HG02852 (cell line): Measurements from ENCODE around the gene SLC6A18.

ENCODE experiments used
- ATAC-seq: cut with Tn5 transposase; IDR thresholded peaks from one replicate; pipeline ENCODE4 v1.9.1; 2021; ENCODE audit warnings: mild to moderate bottlenecking, moderate library complexity; ENCODE audit not compliant: unreplicated experiment

SLC6A18 gene, protein sequence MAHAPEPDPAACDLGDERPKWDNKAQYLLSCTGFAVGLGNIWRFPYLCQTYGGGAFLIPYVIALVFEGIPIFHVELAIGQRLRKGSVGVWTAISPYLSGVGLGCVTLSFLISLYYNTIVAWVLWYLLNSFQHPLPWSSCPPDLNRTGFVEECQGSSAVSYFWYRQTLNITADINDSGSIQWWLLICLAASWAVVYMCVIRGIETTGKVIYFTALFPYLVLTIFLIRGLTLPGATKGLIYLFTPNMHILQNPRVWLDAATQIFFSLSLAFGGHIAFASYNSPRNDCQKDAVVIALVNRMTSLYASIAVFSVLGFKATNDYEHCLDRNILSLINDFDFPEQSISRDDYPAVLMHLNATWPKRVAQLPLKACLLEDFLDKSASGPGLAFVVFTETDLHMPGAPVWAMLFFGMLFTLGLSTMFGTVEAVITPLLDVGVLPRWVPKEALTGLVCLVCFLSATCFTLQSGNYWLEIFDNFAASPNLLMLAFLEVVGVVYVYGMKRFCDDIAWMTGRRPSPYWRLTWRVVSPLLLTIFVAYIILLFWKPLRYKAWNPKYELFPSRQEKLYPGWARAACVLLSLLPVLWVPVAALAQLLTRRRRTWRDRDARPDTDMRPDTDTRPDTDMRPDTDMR

DNA sequence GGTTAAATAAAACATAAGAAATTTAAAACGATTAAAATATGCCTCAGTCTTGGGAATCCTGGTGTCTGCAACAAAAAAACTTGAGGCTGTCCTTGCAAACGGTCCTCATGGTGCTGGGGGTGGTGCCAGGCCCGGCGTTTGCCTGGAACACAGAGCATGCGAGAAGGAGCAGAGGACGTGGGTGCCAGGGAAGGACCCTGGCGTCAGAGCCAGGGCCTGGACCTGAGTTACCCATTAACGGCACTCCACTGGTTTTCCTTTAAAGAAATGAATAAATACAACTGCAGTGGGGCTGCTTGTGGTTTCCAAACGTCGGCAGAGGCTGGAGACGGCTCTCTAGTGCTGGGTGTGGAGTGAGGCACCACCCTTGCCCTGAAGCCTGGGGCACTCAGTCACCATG, at the start of gene SLC6A18:
SLC6A18 (plus strand) TSS at position 301 of the 400 bp plus-strand sequence; CDS start at position 398, 97 bp downstream.
- no peak for ATAC-seq

DNA sequence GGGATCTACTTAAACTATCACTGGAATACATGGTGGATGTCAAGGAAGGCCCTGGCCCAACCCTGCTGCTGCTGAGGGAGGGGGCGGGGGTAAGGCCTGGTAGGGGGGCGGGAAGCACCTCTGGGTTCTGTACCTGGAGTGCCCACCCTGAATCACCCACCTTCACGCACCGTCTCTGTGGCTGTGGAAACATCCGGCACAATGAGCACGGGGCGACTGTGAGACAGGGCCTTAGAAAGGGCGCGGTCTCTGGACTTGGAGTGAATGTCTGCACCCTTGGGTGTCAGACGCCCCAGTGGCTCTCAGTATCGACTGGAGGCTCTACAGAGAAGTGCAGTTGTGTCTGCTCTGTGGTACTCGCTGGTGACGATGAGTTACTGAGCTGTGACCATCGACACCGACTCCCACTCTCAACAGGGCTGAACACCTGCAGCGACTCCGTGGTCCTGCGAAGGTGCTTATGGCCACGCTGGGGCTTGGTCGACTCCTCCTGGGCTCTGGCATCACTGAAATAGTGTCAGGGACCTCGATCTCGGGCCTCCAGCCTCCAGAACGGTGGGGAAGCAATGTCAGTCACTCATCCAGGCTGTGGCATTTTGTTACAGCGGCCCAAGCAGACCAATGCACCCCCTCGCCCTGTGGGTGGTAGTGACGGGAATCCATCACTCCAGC, 49.2 kb upstream of the SLC6A18 start:
- ATAC-seq: no peak

DNA sequence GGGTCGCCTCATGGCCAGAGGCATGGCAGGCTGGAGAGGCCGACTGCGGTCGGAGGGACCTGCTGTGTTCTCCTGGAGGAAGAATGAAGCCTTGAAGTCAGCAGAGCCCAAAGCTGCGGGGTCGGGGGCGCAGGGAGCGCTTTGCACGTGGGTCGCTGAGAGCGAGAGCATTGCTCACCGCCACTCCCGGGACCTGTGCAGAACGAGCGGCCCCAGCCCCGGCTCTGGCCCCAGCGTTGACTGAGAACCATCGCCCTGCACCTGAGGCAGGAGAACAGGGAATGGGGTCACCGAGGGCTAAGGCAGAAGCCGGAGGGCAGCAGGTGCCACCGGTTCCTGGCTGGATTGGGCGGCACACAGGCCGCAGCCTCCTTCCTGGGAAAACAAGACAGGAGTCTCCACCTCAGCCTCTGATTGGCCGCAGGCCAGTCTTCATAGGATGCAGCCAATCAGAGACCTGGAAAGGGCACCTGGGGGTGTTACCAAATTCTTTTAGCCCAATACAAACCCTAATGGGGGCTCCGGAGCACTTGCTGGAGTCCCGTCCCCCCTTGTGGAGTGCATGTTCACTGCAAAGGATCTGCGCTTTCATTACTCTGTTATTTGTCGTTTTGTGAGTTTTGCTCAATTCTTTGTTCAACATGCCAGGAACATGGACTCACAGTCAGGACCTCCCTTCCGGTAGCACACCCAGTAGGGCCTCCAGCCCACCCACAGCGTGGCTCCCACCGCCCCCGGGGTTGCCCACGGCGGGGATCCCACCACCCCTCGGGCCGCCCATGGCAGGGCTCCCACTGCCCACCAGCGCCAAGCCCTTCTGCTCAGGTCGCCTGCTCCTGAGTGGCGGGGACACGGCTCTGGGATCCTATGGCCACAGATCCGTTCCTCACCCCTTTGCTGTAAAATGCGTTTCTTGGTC, 48.4 kb upstream of the SLC6A18 start:
- no peak for ATAC-seq

DNA sequence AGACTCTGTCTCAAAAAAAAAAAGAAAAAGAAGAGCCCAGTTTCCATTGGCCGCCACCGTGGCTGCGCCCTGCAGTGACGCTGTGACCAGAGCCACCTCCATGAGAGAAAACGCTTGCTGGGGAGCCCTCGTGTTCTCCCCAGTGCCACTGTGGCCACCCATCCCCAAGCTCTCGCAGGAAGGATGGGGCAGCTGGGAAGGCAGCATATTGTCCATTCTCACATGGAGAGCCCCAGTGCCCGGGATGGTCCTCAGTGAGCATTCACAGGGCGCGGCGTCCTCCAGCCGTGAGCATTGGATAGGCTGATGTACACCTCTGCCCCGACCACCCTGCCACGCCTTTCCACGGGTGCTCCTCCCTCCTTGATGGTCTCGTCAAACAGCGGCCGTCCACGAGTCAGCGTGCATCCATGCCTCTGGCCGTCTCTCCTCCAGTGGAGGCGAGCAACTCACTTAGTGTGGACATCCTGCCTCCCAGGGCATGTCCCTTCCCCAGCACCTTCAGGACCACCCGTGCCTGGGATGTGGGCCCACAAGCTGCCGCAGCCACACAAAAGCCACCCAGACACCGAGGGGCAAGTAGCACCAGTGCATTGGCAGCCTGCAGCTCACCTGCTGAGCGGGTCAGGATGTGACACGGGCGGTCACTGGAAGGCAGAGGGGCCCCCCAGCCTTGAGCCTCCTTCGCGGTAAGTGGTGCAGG, 47.2 kb upstream of the SLC6A18 start:
- no peak for ATAC-seq

DNA sequence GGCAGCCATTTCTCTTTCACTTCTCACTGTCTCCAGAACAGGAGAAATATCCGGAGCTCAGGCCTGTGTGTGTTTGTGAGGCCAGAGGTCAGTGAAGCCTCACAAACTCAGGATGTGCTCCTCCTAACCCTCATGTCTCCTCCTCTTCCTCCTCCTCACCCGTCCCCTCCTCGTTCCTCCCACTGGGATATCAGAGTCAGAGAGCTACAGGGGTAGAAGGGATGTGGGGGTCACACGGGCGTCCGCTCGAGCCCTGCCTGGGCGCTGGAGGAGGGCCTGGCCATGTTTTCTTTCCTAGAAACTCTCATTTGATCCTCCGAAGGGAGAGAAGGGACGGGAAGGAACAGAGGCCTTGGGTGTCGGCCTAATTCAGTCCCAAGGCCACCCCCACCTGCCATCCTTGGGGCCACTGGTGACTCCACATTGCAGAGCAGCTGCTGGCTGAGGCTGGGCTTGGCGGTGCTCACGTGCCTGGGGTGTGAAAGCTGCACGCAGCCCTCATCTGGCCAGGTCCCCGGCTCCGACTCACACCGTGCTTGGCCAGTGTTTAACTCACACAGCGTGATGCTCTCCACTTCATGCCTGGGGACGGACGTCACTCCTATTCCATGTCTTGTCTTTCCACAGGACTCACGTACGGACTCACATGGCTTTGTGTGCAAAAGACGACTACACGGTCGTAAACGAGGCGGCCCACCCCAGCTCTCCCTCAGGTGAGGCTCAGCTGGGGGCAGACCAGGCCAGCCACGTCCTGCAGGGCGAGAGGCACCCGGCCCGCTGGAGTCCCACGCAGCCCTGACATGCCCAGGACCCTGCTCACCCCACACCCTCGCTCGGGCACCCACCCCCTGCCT, 46.4 kb upstream of the SLC6A18 start:
- ATAC-seq: no peak

DNA sequence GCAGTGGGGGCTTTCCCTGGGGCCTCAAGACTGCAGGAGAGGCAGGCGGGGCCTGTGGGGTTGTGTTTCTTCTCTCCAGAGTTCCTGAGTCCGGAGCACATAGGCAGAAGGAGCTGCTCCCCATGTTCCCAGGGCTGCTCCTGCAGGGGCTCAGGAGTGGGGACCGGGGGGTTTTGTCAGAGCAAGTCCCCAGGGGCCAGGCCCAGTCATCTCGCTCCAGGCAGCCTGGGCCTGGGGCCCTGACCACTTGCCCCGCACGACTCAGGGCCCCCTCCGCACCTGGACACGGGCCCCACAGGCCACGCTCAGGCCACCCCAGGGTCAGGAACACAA, 45.8 kb upstream of the SLC6A18 start:
- ATAC-seq: no peak

DNA sequence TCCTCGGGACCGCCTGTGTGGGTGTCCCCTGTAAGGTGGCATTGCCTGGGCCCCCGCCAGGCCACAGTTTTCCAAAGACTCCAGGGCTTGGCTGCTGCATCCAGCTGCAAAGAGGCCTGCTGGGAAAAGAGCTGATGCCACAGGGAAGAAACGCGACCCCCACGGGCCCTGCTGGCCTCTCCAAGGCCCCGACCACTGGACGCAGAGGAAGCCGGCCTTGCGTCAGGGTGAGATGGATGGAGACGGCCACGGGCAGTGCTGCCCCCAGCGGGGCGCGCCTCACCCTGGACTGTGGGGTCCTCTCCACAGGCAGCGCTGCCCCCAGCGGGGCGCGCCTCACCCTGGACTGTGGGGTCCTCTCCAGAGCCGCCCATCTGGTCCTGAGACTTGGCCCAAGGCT, 45.1 kb upstream of the SLC6A18 start:
- no peak for ATAC-seq

DNA sequence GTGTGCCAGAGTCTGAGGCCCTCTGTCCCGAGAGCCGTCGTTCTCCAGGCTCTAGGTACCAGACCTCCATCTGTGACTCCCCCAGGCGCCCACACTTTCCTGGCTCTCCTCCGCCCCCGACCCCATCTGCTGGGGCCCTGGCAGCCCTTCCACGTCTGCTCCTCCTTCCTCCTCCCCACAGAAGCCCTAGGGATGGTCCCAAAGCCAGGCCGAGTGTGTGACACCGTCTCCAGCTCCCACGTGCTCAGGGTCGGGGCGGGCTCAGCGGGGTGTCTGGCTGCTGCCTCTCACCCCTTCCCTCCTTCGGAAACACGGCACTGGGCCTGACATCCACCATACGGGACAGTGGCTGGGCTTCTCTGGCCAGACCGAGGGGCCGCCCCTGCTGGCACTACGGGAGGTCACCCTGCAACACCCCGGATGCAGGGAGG, 44.3 kb upstream of the SLC6A18 start:
- ATAC-seq: no peak

DNA sequence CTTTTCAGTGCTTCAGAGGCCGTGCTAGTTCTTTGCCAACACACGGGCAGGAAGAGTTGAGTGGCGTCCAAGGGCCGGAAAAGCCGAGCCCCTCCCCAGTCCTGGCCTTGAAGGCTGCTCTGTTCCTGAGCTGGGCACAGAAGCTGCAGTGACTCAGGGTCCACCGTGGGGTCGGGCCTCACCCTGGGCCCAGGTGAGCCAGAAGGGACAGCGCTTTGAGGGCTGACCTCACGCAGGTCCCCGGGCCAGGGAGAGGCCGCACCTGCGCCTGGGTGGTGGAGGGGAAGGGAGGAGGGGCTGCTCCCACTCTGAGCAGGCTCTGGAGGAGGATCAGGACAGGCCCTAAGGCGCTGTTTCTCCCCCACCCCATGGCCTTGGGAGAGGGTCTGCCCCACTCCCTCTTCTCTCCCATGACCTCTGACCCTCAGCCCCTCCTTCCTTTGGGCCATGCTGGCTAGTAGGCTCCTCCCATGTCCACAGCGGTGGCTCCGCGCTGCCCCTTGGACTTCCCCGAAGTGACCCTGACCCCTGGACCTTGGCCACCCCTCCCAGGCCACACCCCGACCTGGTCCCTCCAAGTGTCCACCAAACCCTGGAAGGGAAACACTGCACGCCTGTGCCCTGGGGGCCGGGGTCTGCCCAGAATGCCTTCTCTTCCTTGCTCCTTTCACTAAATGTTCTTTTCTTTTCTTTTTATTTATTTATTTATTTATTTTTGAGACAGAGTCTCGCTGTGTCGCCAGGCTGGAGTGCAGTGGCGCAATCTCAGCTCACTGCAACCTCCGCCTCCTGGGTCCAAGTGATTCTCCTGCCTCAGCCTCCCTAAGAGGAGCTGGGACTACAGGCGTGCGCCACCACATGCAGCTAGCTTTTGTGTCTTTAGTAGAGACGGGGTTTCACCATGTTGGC, 43.5 kb upstream of the SLC6A18 start:
- ATAC-seq: no peak

DNA sequence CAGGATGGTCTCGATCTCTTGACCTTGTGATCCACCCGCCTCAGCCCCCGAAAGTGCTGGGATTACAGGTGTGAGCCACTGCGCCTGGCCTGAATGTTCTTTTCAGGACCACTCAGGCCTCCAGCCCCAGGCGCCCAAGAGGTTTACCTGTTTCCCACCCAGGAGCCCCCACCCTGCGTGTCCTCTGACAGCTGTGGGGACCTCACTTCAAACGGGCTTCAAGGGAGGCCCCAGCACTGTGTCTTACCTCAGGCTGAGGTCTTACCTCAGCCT, 42.9 kb upstream of the SLC6A18 start:
- no peak for ATAC-seq

DNA sequence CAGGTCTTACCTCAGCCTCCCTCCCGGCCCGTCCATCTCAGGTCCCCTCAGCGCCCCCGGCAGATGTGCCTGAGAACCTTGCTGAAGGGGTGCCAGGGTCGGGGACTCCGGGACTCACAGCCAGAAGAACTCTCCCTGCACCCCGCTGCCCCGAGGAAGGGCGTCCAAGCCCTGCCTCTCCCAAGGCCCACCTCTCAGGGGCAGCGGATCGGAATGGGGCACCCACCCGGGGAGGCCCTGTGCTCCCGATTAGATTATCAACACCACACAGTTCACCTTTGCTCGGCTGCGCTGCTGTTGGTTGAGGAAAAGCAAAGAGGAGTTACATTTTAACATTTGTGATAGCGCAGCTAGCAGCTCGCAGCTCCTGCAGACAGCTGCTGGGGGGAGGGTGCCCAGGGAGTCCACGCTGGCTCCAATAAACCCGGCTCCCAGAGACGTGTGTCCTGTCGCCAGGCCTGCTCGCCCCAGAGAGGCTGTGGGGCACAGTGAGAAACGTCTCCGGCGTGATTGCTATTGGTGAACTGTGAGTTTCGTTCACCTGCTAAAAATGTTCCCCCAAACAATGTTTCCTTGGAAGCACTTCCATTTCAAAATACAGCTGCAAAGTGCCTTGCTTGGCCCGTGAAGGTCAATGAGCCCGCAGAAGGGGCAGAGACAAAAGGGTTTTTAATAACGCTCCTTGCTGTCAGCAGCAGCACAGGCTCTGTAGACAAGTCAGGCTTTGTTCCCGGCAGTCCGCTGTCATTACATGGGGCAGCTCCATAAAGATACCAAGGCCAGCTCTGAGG, 42.4 kb upstream of the SLC6A18 start:
- ATAC-seq: no peak

DNA sequence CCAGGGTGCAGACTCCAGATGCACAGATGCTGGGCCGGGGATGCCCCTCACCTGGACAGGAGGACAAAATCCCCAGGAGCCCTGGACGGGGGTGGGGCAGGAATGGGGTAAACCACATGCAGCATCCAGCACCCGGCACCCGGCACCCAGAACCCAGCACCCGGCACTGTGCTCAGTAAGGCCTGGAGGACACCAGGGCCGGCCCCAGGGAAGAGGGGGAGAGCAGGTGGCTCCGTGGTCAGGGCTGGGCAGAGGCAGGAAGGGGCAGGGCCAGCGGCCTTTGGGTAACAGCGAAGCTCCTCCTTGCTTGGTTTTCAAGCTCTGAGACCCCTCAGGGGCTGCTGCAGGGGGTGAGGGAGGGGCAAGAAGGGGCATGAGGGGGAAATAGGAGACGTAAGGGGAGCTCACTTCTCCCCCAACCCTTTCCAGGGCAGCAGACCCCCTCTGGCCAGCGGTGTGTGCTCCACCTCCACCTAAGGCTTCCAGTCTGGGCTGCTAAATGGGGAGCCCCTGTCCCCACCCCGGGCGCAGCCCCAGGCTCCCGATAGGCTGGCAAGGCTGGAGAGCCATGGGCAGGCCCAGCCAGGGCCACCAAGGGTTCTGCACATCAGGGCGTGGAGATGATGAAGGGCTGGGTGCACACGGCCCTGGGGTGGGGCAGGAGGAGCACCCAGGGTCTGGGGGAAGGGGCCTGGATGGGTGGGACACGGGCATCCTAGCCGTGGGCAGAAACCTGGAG, 41.6 kb upstream of the SLC6A18 start:
- no peak for ATAC-seq

DNA sequence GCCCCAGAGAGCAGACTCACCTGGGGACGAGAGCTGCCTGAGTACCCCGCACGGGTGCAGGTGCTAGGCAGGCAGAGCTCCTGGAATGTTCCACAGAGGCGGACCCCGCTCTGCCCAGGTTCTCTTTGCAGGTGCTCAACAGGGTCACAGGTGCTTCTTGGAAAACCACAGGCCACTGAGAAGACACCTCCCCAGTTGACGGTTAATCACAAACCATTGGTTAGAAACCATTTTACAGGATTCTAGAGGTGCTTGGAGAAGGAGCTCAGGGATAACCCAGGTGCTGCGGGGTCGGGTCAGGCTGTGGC, 41.1 kb upstream of the SLC6A18 start:
- ATAC-seq: no peak

DNA sequence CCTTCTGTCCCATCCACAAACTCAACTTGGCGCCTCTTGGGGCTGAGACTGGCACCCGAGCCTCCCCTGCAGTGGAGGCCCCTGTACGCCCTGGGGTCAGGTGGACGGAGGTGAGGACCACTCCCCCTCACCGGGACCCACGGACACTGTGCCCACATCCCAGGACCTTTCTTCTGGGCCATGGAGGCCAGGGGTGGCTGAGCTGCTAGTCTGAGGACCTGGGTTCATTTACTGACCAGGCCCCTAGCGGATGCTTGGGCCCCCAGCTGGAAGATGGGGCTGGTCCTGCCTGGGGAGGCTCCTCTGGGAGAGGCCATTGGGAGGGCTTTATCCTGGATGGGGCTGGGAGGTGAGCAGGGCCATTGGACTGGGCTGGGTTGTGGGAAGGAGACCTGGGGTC, 40.7 kb upstream of the SLC6A18 start:
- ATAC-seq: no peak

DNA sequence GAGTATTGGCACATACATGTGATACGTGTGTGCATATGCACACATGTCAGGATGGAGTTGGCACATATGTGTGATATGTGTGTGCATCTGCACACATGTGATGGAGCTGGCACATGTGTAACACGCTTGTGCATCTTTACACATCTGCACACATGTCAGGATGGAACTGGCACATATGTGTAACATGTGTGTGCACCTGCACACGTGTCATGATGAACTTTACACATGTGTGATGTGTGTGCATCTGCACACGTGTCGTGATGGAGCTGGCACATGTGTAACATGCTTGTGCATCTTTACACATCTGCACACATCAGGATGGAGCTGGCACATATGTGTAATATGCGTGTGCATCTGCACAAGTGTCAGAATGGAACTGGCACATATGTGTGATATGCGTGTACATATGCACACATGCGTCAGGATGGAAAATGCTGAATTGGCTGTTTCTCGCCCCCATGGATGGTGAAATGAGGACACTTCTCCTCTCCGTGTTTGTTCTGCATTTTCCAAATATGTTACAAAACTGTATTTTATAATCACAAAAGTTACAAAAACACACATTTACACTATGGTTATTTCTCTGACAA, 40.0 kb upstream of the SLC6A18 start:
- no peak for ATAC-seq

DNA sequence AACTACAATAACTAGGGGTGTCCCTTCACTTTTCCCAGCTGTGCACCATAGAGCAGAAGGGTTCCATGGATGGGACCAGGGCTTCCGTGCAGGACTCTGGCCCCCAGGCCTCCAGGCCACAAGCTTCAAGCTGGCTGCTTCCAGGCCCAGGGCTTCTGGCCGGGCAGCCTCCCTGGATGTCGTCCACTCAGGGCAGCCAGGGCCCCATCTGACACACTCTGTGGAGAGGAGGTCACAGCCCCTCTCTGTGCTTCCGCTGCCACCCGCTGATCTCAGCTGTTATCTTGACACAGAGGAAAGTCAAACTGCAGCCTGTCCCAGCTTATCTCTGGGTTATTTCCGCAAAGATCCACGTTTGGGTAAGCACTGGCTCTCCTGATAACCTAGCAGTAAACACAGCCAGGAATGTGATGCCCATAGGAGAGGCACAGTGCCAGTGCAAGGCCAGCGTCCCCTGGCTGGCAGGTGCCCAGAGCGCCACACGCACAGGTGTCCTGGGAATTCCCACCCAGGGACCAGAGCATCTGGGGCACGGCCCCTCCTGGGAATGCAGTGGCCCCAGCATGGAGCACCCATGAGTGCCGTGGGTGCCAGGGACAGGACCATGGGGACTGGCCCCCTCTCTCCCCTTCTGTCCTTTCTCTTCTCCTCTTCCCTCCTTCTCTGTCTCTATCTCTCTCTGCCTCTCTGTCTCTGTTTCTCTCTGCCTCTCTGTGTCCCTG, 39.4 kb upstream of the SLC6A18 start:
- ATAC-seq: no peak
